Measurements from ENCODE around the gene SLC25A19. TPM values are rescaled to one million over a fixed set of nuclear protein-coding genes. Genes with fewer than 3 reads are reported as not detected.

SLC25A19 gene
- total and polyA plus RNA-seq, 9 of the 15 experiments (the other 6 are each of a cell fraction or from before 2014, with no cell fraction given) = 33.4 to 76.6 (median 55.3) TPM

- no peak for TF ChIP-seq ZBTB49 (CRISPR knock-in tag; IDR thresholded peaks at IDR 0.05; ENCODE audit: borderline replicate concordance)
- no peak for TF ChIP-seq SPI1 (IDR thresholded peaks at IDR 0.05; ENCODE audit: borderline replicate concordance, low read depth, low read length)
- no peak for TF ChIP-seq TCF7L2 (IDR thresholded peaks at IDR 0.05; ENCODE audit: low read depth, low read length)
- no peak for TF ChIP-seq ZNF830 (CRISPR knock-in tag; IDR thresholded peaks at IDR 0.05)
- no peak for TF ChIP-seq THRAP3 (IDR thresholded peaks at IDR 0.05; ENCODE audit: borderline replicate concordance)
- no peak for TF ChIP-seq PTBP1 (IDR thresholded peaks at IDR 0.05; ENCODE audit: low read depth, low read length)
- no peak for TF ChIP-seq OTX1 (CRISPR knock-in tag; IDR thresholded peaks at IDR 0.05)
- TF ChIP-seq EWSR1 (IDR thresholded peaks at IDR 0.05; ENCODE audit: borderline replicate concordance, low read depth, partially characterized antibody) = no peak
- TF ChIP-seq HDAC2 (IDR thresholded peaks at IDR 0.05) = peak; percentile 64; the same call in 1 of the 2 replicates
- TF ChIP-seq ZNF143 (CRISPR knock-in tag; IDR thresholded peaks at IDR 0.05) = no peak
- TF ChIP-seq FOXP4 (CRISPR knock-in tag; IDR thresholded peaks at IDR 0.05; ENCODE audit: borderline replicate concordance) = no peak
- peak; percentile 55 for TF ChIP-seq CBFA2T2 (conservative IDR thresholded peaks at IDR 0.05)
- peak; percentile 74 for TF ChIP-seq GABPA (tag; conservative IDR thresholded peaks at IDR 0.05; ENCODE audit: low read depth)
- no peak for TF ChIP-seq THRB (CRISPR knock-in tag; conservative IDR thresholded peaks at IDR 0.05)
- no peak for TF ChIP-seq EHMT2 (IDR thresholded peaks at IDR 0.05)
- TF ChIP-seq ZBTB11 (CRISPR knock-in tag; IDR thresholded peaks at IDR 0.05) = peak in 2 of 3 experiments; percentile 60 to 94; a peak in 2 of 6 replicates
- TF ChIP-seq MEF2A (IDR thresholded peaks at IDR 0.05; ENCODE audit: control insufficient read depth, low read depth, low read length) = no peak
These were observed 6.2 kb upstream of the SLC25A19 start (continued) for GRCh38 chr17:75295201-75296158.
